K562 (cell line): ENCODE results near the gene DOCK3.

Experiments
- EP300 ChIP-seq: IDR thresholded peaks from 2 replicates; pipeline ENCODE4 v1.6.1; 2012; ENCODE audit warnings: low read length, improper control_type of control experiment
- MTA1 ChIP-seq: fragments of 450-650 bp; IDR thresholded peaks from 2 replicates; pipeline ENCODE4 v1.6.1; 2017; ENCODE audit warnings: borderline replicate concordance
- POLR2A ChIP-seq: fragments of 450-650 bp; conservative IDR thresholded peaks from 2 replicates; pipeline ENCODE4 v1.6.1; 2016
- SETDB1 ChIP-seq: IDR thresholded peaks from one replicate; pipeline ENCODE4 v1.6.1; 2012; ENCODE audit warnings: low read length, control low read depth, inconsistent platforms
- SMC3 ChIP-seq: conservative IDR thresholded peaks from 2 replicates; pipeline ENCODE4 v1.6.1; 2011; ENCODE audit warnings: low read depth, low read length, improper control_type of control experiment; ENCODE audit not compliant: insufficient read depth
- TF ChIP-seq, protein P1 (sequence below): sonication (generic); formaldehyde crosslinking; IDR thresholded peaks from 2 replicates; pipeline ENCODE4 v1.8.0; 2022; ENCODE audit warnings: mild to moderate bottlenecking, missing genetic modification reagents
- TF ChIP-seq, protein P2 (sequence below): sonication (generic); formaldehyde crosslinking; IDR thresholded peaks from 2 replicates; pipeline ENCODE4 v1.4.0; 2020; ENCODE audit warnings: mild to moderate bottlenecking, missing genetic modification reagents
- TF ChIP-seq, protein P3 (sequence below): fragments of 450-650 bp; IDR thresholded peaks from 2 replicates; pipeline ENCODE4 v1.6.1; 2016; ENCODE audit warnings: borderline replicate concordance
- TF ChIP-seq, protein P4 (sequence below), 3 experiments: IDR thresholded peaks in 2 of 3; conservative IDR thresholded peaks in 1 of 3; 2 replicates each; pipeline ENCODE4 v1.5.1; 2011 to 2012; ENCODE audit warnings: low read length in 3 of 3, mild to moderate bottlenecking in 3 of 3, control low read depth in 2 of 3, improper control_type of control experiment in 1 of 3, inconsistent platforms in 1 of 3, low read depth in 1 of 3, mixed read lengths in 1 of 3, moderate library complexity in 1 of 3; ENCODE audit not compliant: insufficient read depth in 2 of 3

DNA sequence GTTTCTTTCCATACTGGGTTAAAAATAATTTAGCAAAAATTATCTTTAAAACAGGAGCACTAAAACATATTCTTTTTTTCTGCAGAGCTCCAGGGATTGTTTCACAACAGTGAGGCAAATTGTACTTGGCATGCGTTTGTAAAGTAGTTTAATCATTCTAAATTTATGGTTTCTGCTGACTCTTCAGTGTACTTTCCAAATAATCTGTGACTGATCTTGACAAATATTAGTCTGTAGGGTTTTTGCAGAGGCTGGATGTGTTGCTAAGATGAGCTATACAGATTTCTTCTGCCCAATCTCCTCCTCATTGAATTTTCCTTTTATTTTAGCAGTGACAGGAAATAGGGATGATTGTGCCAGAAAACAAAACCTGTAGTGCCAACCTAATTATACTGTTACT, 382.4 kb downstream of the DOCK3 start:
- TF ChIP-seq, protein P1, sequence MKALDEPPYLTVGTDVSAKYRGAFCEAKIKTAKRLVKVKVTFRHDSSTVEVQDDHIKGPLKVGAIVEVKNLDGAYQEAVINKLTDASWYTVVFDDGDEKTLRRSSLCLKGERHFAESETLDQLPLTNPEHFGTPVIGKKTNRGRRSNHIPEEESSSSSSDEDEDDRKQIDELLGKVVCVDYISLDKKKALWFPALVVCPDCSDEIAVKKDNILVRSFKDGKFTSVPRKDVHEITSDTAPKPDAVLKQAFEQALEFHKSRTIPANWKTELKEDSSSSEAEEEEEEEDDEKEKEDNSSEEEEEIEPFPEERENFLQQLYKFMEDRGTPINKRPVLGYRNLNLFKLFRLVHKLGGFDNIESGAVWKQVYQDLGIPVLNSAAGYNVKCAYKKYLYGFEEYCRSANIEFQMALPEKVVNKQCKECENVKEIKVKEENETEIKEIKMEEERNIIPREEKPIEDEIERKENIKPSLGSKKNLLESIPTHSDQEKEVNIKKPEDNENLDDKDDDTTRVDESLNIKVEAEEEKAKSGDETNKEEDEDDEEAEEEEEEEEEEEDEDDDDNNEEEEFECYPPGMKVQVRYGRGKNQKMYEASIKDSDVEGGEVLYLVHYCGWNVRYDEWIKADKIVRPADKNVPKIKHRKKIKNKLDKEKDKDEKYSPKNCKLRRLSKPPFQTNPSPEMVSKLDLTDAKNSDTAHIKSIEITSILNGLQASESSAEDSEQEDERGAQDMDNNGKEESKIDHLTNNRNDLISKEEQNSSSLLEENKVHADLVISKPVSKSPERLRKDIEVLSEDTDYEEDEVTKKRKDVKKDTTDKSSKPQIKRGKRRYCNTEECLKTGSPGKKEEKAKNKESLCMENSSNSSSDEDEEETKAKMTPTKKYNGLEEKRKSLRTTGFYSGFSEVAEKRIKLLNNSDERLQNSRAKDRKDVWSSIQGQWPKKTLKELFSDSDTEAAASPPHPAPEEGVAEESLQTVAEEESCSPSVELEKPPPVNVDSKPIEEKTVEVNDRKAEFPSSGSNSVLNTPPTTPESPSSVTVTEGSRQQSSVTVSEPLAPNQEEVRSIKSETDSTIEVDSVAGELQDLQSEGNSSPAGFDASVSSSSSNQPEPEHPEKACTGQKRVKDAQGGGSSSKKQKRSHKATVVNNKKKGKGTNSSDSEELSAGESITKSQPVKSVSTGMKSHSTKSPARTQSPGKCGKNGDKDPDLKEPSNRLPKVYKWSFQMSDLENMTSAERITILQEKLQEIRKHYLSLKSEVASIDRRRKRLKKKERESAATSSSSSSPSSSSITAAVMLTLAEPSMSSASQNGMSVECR (CRISPR knock-in tag): no peak
- TF ChIP-seq, protein P2, sequence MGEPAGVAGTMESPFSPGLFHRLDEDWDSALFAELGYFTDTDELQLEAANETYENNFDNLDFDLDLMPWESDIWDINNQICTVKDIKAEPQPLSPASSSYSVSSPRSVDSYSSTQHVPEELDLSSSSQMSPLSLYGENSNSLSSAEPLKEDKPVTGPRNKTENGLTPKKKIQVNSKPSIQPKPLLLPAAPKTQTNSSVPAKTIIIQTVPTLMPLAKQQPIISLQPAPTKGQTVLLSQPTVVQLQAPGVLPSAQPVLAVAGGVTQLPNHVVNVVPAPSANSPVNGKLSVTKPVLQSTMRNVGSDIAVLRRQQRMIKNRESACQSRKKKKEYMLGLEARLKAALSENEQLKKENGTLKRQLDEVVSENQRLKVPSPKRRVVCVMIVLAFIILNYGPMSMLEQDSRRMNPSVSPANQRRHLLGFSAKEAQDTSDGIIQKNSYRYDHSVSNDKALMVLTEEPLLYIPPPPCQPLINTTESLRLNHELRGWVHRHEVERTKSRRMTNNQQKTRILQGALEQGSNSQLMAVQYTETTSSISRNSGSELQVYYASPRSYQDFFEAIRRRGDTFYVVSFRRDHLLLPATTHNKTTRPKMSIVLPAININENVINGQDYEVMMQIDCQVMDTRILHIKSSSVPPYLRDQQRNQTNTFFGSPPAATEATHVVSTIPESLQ: no peak
- no peak for TF ChIP-seq POLR2A
- no peak for TF ChIP-seq SMC3
- no peak for TF ChIP-seq EP300
- TF ChIP-seq SETDB1: no peak
- TF ChIP-seq, protein P3, sequence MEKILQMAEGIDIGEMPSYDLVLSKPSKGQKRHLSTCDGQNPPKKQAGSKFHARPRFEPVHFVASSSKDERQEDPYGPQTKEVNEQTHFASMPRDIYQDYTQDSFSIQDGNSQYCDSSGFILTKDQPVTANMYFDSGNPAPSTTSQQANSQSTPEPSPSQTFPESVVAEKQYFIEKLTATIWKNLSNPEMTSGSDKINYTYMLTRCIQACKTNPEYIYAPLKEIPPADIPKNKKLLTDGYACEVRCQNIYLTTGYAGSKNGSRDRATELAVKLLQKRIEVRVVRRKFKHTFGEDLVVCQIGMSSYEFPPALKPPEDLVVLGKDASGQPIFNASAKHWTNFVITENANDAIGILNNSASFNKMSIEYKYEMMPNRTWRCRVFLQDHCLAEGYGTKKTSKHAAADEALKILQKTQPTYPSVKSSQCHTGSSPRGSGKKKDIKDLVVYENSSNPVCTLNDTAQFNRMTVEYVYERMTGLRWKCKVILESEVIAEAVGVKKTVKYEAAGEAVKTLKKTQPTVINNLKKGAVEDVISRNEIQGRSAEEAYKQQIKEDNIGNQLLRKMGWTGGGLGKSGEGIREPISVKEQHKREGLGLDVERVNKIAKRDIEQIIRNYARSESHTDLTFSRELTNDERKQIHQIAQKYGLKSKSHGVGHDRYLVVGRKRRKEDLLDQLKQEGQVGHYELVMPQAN: no peak
- TF ChIP-seq, protein P4, sequence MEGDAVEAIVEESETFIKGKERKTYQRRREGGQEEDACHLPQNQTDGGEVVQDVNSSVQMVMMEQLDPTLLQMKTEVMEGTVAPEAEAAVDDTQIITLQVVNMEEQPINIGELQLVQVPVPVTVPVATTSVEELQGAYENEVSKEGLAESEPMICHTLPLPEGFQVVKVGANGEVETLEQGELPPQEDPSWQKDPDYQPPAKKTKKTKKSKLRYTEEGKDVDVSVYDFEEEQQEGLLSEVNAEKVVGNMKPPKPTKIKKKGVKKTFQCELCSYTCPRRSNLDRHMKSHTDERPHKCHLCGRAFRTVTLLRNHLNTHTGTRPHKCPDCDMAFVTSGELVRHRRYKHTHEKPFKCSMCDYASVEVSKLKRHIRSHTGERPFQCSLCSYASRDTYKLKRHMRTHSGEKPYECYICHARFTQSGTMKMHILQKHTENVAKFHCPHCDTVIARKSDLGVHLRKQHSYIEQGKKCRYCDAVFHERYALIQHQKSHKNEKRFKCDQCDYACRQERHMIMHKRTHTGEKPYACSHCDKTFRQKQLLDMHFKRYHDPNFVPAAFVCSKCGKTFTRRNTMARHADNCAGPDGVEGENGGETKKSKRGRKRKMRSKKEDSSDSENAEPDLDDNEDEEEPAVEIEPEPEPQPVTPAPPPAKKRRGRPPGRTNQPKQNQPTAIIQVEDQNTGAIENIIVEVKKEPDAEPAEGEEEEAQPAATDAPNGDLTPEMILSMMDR (IDR thresholded peaks at IDR 0.05 in 2 of 3, conservative IDR thresholded peaks at IDR 0.05 in 1 of 3; ENCODE audit: insufficient read depth in 2 of 3, low read depth in 1 of 3, low read length in 3 of 3): no peak
- TF ChIP-seq MTA1: no peak
